Neural crest cell (in vitro differentiated cells): ENCODE data around the gene RBL2. TPM values are rescaled to one million over a fixed set of nuclear protein-coding genes. Genes with fewer than 3 reads are reported as not detected.

Experiments used
- DNase-seq: peaks from one replicate; pipeline ENCODE4 v3.0.0; 2021; ENCODE audit warnings: low read depth, mixed read lengths, low spot score
- H3K27ac Mint-ChIP-seq: one replicate; pipeline ENCODE4 v1.8.0; 2021; ENCODE audit warnings: mild to moderate bottlenecking, mixed read lengths; ENCODE audit not compliant: unreplicated experiment
- H3K27me3 Mint-ChIP-seq: 2 replicates; pipeline ENCODE4 v1.8.0; 2021; ENCODE audit warnings: low read depth, mild to moderate bottlenecking, mixed read lengths
- H3K36me3 Mint-ChIP-seq: 2 replicates; pipeline ENCODE4 v1.8.0; 2021; ENCODE audit warnings: low read depth, mild to moderate bottlenecking, mixed read lengths
- H3K4me1 Mint-ChIP-seq: 2 replicates; pipeline ENCODE4 v1.8.0; 2021; ENCODE audit warnings: mixed read lengths
- H3K4me3 Mint-ChIP-seq: one replicate; pipeline ENCODE4 v1.8.0; 2021; ENCODE audit warnings: mild to moderate bottlenecking, mixed read lengths
- H3K9me3 Mint-ChIP-seq: 2 replicates; pipeline ENCODE4 v1.8.0; 2021; ENCODE audit warnings: mixed read lengths
- CTCF ChIP-seq: fragments of 200-600 bp; sonication (generic); conservative IDR thresholded peaks from 2 replicates; pipeline ENCODE4 v1.5.0; 2021; ENCODE audit warnings: antibody characterized with exemption, mild to moderate bottlenecking
- total RNA-seq: library from RNA; stranded (reverse); gene quantifications from 2 replicates; pipeline ENCODE4 v1.2.1, GENCODE V29; 2021

Gene RBL2
- total RNA-seq, 1 donor from 2014 or later, result 29.8 TPM

GRCh38 chr16:53492503-53492902 is 58.2 kb downstream of the RBL2 start:
- Mint-ChIP-seq H3K9me3 (no peaks in the 10 kb centered on the region), H3K4me1 (no peaks in the 10 kb centered on the region), H3K27ac (no peak overlapping the region), H3K36me3 (peaks cover 9% of the 10 kb centered on the region), H3K4me3 (no peak overlapping the region), H3K27me3 (no peaks in the 10 kb centered on the region)
- DNase-seq, result no peak
- no peak for TF ChIP-seq CTCF

DNA sequence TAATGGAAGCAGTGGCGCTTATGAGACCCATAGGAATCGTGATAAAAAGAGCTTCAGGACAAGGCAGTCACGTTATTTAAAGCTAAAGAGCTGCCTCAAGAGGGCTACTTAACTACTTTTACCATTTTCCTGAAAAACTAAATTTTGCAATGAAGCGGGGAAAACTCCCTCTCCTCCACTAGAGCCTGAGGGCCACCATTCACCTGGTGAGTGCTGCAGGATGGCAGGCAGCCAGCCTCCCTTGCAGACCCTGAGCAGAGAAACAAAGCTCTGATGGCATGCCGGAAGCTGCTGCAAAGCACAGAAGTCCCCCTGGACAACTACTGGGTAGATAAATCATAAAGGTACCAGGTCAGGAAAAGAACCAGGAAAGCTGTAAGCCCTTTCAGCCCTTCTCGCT is 60.4 kb downstream of the RBL2 start:
- no peak for TF ChIP-seq CTCF
- H3K27me3 Mint-ChIP-seq, result no peaks in the 10 kb centered on the region
- H3K4me1 Mint-ChIP-seq, result no peaks in the 10 kb centered on the region
- H3K9me3 Mint-ChIP-seq, result no peaks in the 10 kb centered on the region
- no peak overlapping the region for H3K27ac Mint-ChIP-seq
- H3K36me3 Mint-ChIP-seq, result peaks cover 9% of the 10 kb centered on the region
- no peak overlapping the region for H3K4me3 Mint-ChIP-seq
- no peak for DNase-seq

DNA sequence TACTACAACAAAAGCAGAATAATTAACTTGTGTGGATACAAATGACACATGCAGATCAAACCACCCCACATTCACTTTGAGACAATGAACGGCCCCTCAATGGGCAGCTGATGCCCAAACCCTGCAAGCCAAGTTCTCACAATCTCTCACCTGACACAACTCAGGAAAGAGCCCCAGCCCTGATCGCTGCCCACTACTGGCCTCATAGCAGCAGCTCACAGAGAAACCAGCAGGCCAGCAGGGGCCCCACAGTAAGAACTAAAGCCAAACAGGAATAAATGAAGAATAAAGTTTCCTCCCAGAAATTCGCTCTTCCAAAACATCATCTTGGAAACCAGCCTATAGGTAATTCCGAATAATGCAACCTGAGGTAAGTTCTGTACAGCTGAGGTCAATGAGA is 61.1 kb downstream of the RBL2 start:
- Mint-ChIP-seq H3K4me1 (no peaks in the 10 kb centered on the region), H3K4me3 (no peak overlapping the region), H3K27me3 (no peaks in the 10 kb centered on the region), H3K36me3 (peaks cover 9% of the 10 kb centered on the region), H3K27ac (no peak overlapping the region), H3K9me3 (no peaks in the 10 kb centered on the region)
- TF ChIP-seq CTCF, result no peak
- DNase-seq, result no peak

DNA sequence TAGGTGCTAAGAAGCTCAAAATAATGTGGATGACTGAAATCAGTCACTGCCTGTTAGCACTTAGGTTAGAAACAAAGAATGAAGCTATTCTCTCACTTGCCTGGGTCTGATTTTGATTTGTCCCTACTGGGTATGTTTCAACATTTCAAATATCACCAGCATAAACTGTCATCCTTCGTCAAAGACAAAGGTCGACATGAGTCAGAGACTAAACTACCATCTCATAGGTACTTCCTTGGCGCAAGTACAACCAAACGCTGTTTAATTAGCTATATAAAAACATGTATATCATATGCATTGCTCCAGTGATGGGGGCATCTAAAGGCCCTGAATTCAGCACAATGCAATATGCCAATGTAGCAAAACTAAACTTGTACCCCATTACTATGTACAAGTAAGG is 64.7 kb downstream of the RBL2 start:
- Mint-ChIP-seq H3K36me3 (peaks cover 5% of the 10 kb centered on the region), H3K27ac (no peak overlapping the region), H3K9me3 (no peaks in the 10 kb centered on the region), H3K4me1 (peaks cover 27% of the 10 kb centered on the region), H3K27me3 (peaks cover 6% of the 10 kb centered on the region), H3K4me3 (no peak overlapping the region)
- TF ChIP-seq CTCF, result no peak
- no peak for DNase-seq

DNA sequence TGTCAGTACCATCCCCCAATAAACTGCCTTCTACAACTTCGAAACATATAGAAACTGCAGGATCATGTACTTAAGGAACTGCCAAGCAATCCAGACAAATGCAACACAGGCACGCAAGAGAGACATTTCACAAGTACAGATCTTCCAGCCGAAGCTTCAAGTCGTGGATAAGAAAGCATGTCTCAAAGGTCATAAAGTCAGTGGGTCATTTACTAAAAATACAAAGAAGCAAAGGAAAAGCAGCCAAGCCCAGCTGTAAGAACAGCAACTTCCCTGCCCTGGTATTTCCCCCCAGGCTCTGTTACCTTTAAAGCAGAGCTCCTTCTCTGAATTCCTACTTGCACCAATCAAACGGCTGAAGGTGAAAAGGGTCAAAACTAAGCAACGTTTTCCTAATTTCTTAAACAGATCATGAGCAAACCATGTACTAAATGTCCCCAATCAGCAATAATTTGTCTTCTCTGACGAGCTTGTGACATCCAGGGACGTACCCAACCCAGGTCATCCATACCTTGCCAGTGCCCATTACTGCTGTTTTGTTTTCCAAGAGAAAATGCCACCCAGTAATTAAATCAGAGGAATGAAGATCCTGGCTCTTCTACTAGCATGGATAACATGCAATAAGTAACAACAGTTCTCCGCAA is 67.1 kb downstream of the RBL2 start:
- Mint-ChIP-seq H3K36me3 (no peaks in the 10 kb centered on the region), H3K9me3 (no peaks in the 10 kb centered on the region), H3K27ac (no peak overlapping the region), H3K4me1 (peaks cover 35% of the 10 kb centered on the region), H3K4me3 (peak overlapping the region; percentile 99), H3K27me3 (peaks cover 6% of the 10 kb centered on the region)
- TF ChIP-seq CTCF, result no peak
- DNase-seq, result no peak
